Measurements from ENCODE around the gene RAP1GDS1.
A peak's percentile ranks its signal among the peaks of the same experiment; 100 is the strongest.
"Not testable (repeated sequence)": the region's sequence is repeated elsewhere in the genome, so short reads cannot be mapped to it uniquely, and the experiment has no call there.

RAP1GDS1 gene

GRCh38 chr4:98358630-98359248 lies 97.6 kb downstream of the RAP1GDS1 start:
- no peak for DNase-seq

GRCh38 chr4:98359646-98360045 lies 98.5 kb downstream of the RAP1GDS1 start:
- no peak for DNase-seq

GRCh38 chr4:98363431-98363830 lies 102.2 kb downstream of the RAP1GDS1 start:
- DNase-seq: no peak

GRCh38 chr4:98366275-98366674 lies 105.1 kb downstream of the RAP1GDS1 start:
- not testable (repeated sequence) for DNase-seq

- not testable (repeated sequence) for DNase-seq
These were observed 106.8 kb downstream of the RAP1GDS1 start for GRCh38 chr4:98368000-98368399.

- no peak for DNase-seq
These were observed 108.1 kb downstream of the RAP1GDS1 start for GRCh38 chr4:98369322-98369721.

- DNase-seq: no peak
These were observed 113.5 kb downstream of the RAP1GDS1 start for GRCh38 chr4:98374643-98375042.

- DNase-seq: peak; percentile 1 to 15
These were observed 116.4 kb downstream of the RAP1GDS1 start for GRCh38 chr4:98377559-98377958.

- DNase-seq: no peak
These were observed 120.1 kb downstream of the RAP1GDS1 start for GRCh38 chr4:98381306-98381705.

- no peak for DNase-seq
These were observed 122.4 kb downstream of the RAP1GDS1 start for GRCh38 chr4:98383431-98384106.

- DNase-seq: no peak
These were observed 124.6 kb downstream of the RAP1GDS1 start for GRCh38 chr4:98385831-98386230.

- no peak for DNase-seq
These were observed 126.3 kb downstream of the RAP1GDS1 start for GRCh38 chr4:98387345-98388026.

GRCh38 chr4:98394134-98394533 lies 132.9 kb downstream of the RAP1GDS1 start:
- no peak for DNase-seq

GRCh38 chr4:98399915-98400314 lies 138.7 kb downstream of the RAP1GDS1 start:
- no peak for DNase-seq

GRCh38 chr4:98406819-98407218 lies 145.6 kb downstream of the RAP1GDS1 start:
- DNase-seq: no peak

- DNase-seq: no peak
These were observed 150.5 kb downstream of the RAP1GDS1 start for GRCh38 chr4:98411731-98412130.

GRCh38 chr4:98416844-98417243 lies 155.7 kb downstream of the RAP1GDS1 start:
- DNase-seq: no peak

GRCh38 chr4:98420151-98420550 lies 159.0 kb downstream of the RAP1GDS1 start:
- not testable (repeated sequence) for DNase-seq

- DNase-seq: no peak
These were observed 159.9 kb downstream of the RAP1GDS1 start for GRCh38 chr4:98421111-98421510.

GRCh38 chr4:98423009-98423408 lies 161.8 kb downstream of the RAP1GDS1 start:
- no peak for DNase-seq

- no peak for DNase-seq
These were observed 169.7 kb downstream of the RAP1GDS1 start for GRCh38 chr4:98430708-98431403.

GRCh38 chr4:98433691-98434090 lies 172.5 kb downstream of the RAP1GDS1 start:
- DNase-seq: no peak

- no peak for DNase-seq
These were observed 173.6 kb downstream of the RAP1GDS1 start for GRCh38 chr4:98434816-98435215.

Measured in inflammatory macrophage (primary cell).